Stimulated activated CD4-positive, alpha-beta T cell treated with anti-CD3 and anti-CD28 coated beads, Interleukin-1b, Interleukin-23, amount 100 ng/mL, for 4 hours (primary cell): Measurements from ENCODE around the gene WNT5A.

Experiments used
- DNase-seq, 2 donors: peaks; one replicate each; pipeline ENCODE4 v3.0.0-alpha.2; 2020; ENCODE audit warnings: low read depth in 2 of 2

The WNT5A gene

DNA sequence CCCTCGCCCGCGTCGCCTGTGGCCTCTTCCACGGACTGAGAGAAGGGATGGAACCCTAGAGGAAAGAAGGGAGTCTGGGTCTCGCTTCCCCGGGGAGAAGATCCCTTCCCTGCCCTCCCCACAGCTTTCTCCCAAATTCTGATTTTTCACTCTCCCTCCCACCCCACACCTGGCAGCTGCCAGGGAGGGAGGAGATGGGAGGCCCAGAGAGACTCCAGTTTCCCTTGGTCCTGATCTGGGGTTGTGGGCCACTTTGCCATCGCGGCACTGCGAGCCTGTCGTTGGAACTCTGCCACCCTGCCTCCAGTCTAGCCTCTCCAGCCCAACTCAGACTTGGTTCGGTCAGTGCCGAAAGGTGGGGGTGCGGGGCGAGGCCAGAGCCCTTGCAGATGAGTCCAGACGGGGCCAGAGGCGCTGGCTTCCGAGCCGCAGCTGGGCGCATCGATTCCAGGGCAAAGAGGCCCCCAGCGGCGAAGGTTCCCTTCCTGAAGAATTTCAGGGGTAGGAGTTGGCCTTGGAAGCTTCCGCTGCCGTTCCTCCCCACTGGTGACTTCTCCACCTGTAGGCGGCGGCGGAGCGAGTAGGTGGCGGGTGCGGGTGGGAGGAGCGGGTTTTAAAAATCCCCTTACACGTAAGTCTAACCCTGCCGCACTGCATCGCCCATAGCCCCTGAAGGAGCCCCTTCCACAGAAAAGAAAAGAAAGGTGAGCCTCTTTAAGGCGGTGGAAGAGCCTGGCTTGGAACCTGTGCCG, 5.2 kb downstream of the WNT5A start:
- no peak for DNase-seq

DNA sequence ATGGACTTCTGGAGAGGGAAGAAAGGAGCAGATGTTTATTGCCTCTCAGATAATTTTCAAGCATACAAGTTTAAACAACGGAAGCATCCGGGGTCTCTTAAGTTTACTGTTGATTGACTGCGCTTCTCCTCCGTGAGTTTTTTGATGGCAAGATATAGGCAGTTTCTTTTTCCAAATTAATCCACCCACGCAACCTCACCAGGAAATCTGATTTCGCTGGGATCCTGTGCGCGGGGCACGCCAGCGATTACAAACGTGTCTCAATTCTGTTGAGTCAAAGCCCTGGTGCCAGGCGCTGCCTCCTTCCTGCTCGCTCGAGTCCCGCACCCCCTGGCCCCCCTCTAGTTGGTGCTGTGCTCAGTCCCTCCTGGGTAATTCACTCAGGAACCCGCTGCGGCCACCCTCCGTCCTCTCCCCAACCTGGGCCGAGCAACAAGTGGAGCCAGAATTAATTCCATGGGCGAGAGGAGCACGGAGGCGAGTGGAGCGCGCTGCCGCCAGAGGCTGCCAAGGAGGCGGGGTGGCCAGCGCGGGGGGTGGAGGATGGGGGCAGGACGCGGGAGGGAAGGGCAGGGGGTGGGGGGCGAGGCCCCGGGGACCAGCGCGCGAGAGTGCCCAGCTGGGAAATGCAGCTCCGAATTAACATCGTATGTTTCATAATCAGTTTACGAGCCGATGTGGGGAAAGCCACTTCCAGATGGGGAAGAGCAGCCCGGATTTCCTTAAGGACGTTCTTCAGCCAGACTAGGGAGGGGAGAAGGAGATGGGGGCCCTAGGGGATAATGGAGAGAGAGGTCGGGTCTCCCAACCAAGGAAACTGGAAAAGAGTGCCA, 6.0 kb downstream of the WNT5A start:
- DNase-seq: no peak

GRCh38 chr3:55477306-55478303, 9.5 kb downstream of the WNT5A start:
- no peak for DNase-seq

DNA sequence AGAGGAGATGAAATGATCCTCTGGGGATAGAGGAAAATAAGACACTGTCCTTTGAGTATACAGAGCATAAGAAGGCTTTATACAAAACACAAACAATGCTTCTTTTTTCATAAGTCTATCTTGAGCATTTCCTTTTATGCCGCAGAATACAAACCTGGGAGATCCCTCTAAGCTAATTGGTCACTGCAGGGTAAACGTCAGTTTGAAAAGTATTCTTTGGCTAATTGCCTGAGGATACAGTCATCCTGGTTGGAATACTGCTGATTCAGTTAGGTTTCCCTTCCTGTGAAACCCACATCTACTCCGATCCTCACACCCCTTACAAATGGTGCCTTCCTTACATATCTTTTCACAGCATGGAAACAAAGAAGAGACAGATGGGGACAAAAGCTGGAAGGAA, 10.6 kb downstream of the WNT5A start:
- DNase-seq: no peak

GRCh38 chr3:55474213-55474632, 12.9 kb downstream of the WNT5A start:
- DNase-seq: no peak

DNA sequence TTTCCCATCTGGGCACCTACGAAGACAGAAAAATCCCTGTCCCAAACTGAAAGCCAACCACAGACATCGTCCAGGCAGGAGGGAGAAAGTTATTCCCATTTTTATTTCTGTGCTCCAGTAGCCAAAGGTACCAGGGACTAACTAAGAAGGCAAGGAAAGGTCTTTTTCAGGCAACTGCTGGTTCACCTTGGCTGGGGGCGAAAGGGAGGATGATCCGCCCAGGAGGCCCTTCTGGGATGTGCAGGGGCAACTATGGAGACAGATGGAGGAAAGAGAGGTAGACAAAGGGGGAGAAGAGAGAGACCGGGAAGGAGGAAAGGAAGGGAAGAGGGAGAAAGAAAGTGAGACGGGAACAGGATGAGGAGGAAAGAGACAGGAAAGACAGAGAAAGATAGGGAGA, 13.3 kb downstream of the WNT5A start:
- DNase-seq: no peak

- DNase-seq: no peak
Observed at GRCh38 chr3:55471522-55472280, 15.4 kb downstream of the WNT5A start.

DNA sequence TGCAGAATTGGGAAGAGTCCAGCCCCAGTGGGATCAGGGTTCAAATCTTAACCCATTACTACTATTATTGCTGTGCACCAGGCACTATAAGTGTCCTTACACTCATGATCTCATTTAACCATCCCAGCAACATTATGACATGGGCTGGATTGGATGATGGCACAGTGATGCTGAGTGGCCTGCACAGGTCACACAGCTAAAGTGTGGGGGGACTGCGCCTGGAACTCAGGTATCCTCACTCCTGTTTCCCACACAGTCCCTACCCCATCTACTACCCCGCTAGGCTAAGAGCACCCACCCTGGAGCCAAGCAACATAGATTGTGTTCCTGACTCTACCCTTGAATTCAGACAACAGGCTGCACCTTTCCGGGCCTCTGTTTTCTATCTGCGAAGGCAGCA, 16.0 kb downstream of the WNT5A start:
- no peak for DNase-seq

GRCh38 chr3:55469957-55470526, 17.1 kb downstream of the WNT5A start:
- no peak for DNase-seq

DNA sequence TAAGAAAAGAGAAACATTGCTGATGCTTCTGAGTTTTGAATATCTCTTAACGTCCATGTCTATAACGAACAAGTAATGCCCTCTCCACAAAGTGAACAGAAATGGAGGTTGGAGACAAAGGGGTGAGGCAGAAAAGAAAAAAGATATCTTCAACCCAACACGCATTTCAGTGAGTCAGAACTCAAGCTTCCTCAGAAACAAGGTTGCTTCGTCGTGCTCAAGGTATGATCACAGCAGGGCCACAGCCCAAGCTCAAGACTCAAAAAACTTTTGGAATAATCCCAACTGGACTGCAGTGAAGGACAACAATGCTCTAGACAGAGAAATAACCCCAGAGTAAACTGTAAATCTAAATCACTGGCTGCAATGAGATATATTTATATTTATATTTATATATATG, 18.9 kb downstream of the WNT5A start:
- no peak for DNase-seq

DNA sequence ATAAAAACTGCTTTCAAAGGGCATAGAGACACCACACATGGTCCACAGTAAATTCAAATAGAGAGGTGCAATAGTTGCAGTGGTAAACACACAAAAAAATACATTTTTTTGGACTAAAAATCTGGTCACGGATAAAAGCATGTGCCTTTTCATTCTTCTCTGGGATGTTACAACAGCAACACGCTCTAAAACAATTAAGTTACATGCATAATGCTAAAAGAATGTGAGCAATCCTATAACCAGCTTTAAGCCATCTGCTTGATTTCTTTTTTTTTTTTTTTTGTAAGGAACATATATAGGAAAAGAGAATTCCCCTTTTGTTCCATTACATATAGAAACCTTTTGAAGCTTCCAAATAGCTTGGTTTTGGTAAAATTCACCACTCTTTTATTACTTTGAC, 20.0 kb downstream of the WNT5A start:
- DNase-seq: no peak

DNA sequence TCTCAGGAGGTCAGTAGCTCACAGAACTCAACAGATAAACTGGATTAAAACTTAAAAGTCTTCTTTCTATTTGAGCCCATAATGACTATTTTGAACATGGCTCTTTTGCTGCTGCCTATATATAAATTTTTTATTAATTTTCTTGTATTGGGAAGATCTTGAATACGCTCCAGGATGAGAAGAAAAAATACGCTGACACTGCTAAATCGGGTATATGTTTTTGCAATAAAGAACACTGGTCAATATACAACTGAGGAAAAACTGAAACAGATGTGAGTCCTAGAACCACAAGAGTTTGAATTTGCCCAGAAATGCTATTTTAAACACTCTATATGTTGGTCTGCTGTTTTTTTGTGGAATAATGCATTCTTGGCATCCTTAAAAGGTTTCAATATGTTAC, 20.6 kb downstream of the WNT5A start:
- no peak for DNase-seq

GRCh38 chr3:55461896-55462295, 25.2 kb downstream of the WNT5A start:
- DNase-seq: no peak

- DNase-seq: no peak
Observed at GRCh38 chr3:55459838-55460237, 27.3 kb downstream of the WNT5A start.

- DNase-seq: no peak
Observed at GRCh38 chr3:55458181-55458790, 28.8 kb downstream of the WNT5A start.

DNA sequence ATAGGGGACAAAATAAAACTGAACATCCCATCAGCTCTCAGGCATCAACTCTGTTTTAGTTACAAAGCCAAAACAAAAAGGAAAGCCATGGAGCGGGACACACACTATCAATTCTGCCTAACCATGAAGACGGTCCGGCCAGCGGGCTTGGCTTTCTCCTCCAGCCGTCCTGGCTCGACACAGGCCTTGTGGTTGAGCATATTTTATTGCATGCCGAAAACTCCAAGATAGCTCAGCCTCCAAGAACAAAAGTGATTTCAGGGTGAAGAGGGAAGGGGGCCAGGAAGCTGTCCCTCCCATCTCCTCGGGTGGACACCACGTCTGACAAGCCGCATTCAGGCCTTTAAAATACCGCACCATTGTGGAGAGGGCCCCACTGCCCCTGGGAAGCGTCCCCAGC, 31.2 kb downstream of the WNT5A start:
- DNase-seq: no peak

- no peak for DNase-seq
Observed at GRCh38 chr3:55454611-55455010, 32.5 kb downstream of the WNT5A start.

GRCh38 chr3:55453886-55454496, 33.1 kb downstream of the WNT5A start:
- DNase-seq: no peak

DNA sequence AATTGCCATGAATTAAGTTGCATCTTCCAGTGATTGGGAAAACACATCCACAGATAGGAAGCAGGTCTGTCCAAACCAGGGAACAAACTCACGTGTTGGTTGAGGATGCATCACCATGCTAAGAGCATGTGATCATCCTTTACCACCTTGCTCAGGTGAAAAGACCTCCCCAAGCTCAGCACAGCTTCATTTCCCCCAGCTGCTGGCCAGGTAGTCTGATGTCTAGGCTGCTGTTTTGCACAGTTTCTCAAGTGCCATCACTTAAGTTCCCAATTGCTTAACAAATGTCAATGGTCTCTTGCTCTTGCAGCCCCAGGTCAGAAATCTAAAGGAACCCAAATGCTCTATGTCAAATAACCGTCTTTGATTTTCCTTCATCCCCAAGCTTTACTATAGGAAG, 34.2 kb downstream of the WNT5A start:
- DNase-seq: no peak

GRCh38 chr3:55449527-55449926, 37.6 kb downstream of the WNT5A start:
- DNase-seq: no peak
